ENCODE results near the gene USF3.

- TF ChIP-seq, protein P1, sequence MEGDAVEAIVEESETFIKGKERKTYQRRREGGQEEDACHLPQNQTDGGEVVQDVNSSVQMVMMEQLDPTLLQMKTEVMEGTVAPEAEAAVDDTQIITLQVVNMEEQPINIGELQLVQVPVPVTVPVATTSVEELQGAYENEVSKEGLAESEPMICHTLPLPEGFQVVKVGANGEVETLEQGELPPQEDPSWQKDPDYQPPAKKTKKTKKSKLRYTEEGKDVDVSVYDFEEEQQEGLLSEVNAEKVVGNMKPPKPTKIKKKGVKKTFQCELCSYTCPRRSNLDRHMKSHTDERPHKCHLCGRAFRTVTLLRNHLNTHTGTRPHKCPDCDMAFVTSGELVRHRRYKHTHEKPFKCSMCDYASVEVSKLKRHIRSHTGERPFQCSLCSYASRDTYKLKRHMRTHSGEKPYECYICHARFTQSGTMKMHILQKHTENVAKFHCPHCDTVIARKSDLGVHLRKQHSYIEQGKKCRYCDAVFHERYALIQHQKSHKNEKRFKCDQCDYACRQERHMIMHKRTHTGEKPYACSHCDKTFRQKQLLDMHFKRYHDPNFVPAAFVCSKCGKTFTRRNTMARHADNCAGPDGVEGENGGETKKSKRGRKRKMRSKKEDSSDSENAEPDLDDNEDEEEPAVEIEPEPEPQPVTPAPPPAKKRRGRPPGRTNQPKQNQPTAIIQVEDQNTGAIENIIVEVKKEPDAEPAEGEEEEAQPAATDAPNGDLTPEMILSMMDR (IDR thresholded peaks at IDR 0.05): no peak
- no peak for TF ChIP-seq POLR2A (IDR thresholded peaks at IDR 0.05)
Measured at GRCh38 chr3:113698956-113699355, 2.5 kb upstream of the USF3 start.

All from upper lobe of left lung (tissue), 4 donors.